Heart right ventricle (tissue), 16 donors: Measurements from ENCODE around the gene HIRA. TPM values are rescaled to one million over a fixed set of nuclear protein-coding genes. Genes with fewer than 3 reads are reported as not detected.
A peak's percentile ranks its signal among the peaks of the same experiment; 100 is the strongest.

ENCODE experiments used
- ATAC-seq, 8 donors: fragments of 200-7000 bp; cut with Tn5 transposase; one replicate each; pipeline ENCODE4 v1.9.1; 2020; ENCODE audit warnings: mild to moderate bottlenecking in 8 of 8, moderate library complexity in 8 of 8, moderate number of reproducible peaks in 1 of 8
- DNase-seq, 2 donors: peaks; one replicate each; pipeline ENCODE4 v3.0.0-alpha.2; 2020
- H3K27ac ChIP-seq, 10 donors: fragments of 200-600 bp; sonication (generic) in 2 of 10; one replicate each; pipeline versions ENCODE4 v1.5.0 to v1.8.0; 2020 to 2022; ENCODE audit warnings: mild to moderate bottlenecking in 3 of 10
- H3K27me3 ChIP-seq, 7 donors: fragments of 200-600 bp; one replicate each; pipeline ENCODE4 v1.8.0; 2021 to 2022; ENCODE audit warnings: mild to moderate bottlenecking in 2 of 7
- H3K36me3 ChIP-seq, 9 donors: fragments of 200-600 bp; sonication (generic) in 1 of 9; one replicate each; pipeline versions ENCODE4 v1.5.0 to v1.8.0; 2020 to 2022; ENCODE audit warnings: mild to moderate bottlenecking in 2 of 9
- H3K4me1 ChIP-seq, 9 donors: fragments of 200-600 bp; sonication (generic) in 1 of 9; one replicate each; pipeline versions ENCODE4 v1.5.0 to v1.8.0; 2020 to 2022; ENCODE audit warnings: mild to moderate bottlenecking in 4 of 9
- H3K4me3 ChIP-seq, 10 donors: fragments of 200-600 bp; sonication (generic) in 2 of 10; one replicate each; pipeline versions ENCODE4 v1.5.0 to v1.8.0; 2020 to 2022; ENCODE audit warnings: mild to moderate bottlenecking in 7 of 10, moderate library complexity in 2 of 10
- H3K9me3 ChIP-seq, 11 donors: fragments of 200-600 bp in 10 of 11; sonication (generic) in 2 of 11; one replicate each; pipeline versions ENCODE4 v1.5.0 to v1.8.0; 2013 to 2022; ENCODE audit warnings: mild to moderate bottlenecking in 2 of 11, control low read depth in 1 of 11, moderate library complexity in 1 of 11
- CTCF ChIP-seq, 9 donors: fragments of 200-600 bp; sonication (generic) in 2 of 9; IDR thresholded peaks; one replicate each; pipeline versions ENCODE4 v1.5.0 to v1.8.0; 2021 to 2022; ENCODE audit warnings: antibody characterized with exemption in 9 of 9, mild to moderate bottlenecking in 5 of 9, moderate library complexity in 1 of 9
- WGBS, 2 donors: extraction: QIAGEN DNeasy Blood & Tissue Kit; methylation state at CpG; one replicate each; pipeline ENCODE4 v1.1.7; 2013; ENCODE audit warnings: inconsistent platforms in 1 of 2; 5-methylcytosine and 5-hydroxymethylcytosine counted together
- intact Hi-C, 10 donors: fragments of 100-400 bp; cut with DNase I; formaldehyde crosslinking; loops; one replicate each; pipeline versions ENCODE4 v1.11.1 to v1.14.2; 2022
- polyA plus RNA-seq, 2 donors: library from polyadenylated mRNA; stranded (reverse); fragments of 200-250 nt; gene quantifications; one replicate each; pipeline ENCODE4 v1.2.3, GENCODE V29; 2013
- total RNA-seq, 10 donors: library from RNA; stranded (reverse); fragmentation: NEBNext Ultra II Directional in 3 of 10; extraction: Animal tissue kit (Norgen Biotek cat#: 25700) in 3 of 10; gene quantifications; one replicate each; pipeline versions ENCODE4 v1.2.1 to v1.2.4, GENCODE V29; 2021 to 2023
- donor health status: Arrhythmogenic right ventricular cardiomyopathy.
- donor health status: ischemic (EF 13 %, LVEDD 7.1; RV severe dilation, severe dysfunction).
- donor health status: healthy with polysubstance abuse.
- donor health status: DM: no; HTN: yes; CAD: no.
- donor health status: DM: no; HTN: no; CAD: no.
- donor health status: ischemic (EF 25% LVEDD 6.9; RV normal size, moderate dysfunction).
- donor health status: ischemic (EF 25% LVEDD 5.7; RV mildly dilated, moderate dysfunction).
- donor health status: healthy.
- donor health status: DM: yes; HTN: yes; CAD: no.
- donor health status: Ischemic cardiomyopathy.
- donor health status: ischemic (EF 35%, LVEDD 5.7; RV mildly dilated, moderate dysfunction).
- donor health status: nonischemic (EF 11% LVEDD 7.7; RV severe dilation, severe dysfunction).
- donor health status: DM: yes; HTN: yes; CAD: no.
- donor health status: PGD.
- donor health status: ischemic (EF 29% LVEDD 5.4; RV normal size, mild dysfunction).
- donor health status: nonischemic (EF 23%, LVEDD 6.1; RV moderate dilation, normal function).

Gene HIRA
- total and polyA plus RNA-seq, 12 donors: 3.1 to 23.2 (median 17.5) TPM

- peak within 1 kb of the TSS; percentile 69 to 90 (median 81) for H3K27ac ChIP-seq
- H3K9me3 ChIP-seq: no peaks in the 10 kb centered on the region
- peak; percentile 84 to 89 for DNase-seq
- no peak for TF ChIP-seq CTCF (IDR thresholded peaks at IDR 0.05)
- ATAC-seq: peak; percentile 81 to 95 (median 90)
- intact Hi-C loops: loop anchor here in 4 of 10 donors (5.0 to 10.0 kb wide), 7 partner anchors 75 to 183 kb away; partner anchors contain the start of genes C22orf39 (in 2 of the 4), HIRA (in 2 of the 4), MRPL40 (in 2 of the 4) and SLC25A1 (in 2 of the 4)
- H3K4me1 ChIP-seq: peaks cover 4 to 43% (median 24%) of the 10 kb centered on the region in 9 donors
- peak within 1 kb of the TSS; percentile 72 to 99 (median 92) for H3K4me3 ChIP-seq
- WGBS, 2 donors: 3 to 5% methylated on average over 50 to 71 of the region's 74 CpGs
- H3K27me3 ChIP-seq: no peaks in the 10 kb centered on the region
- H3K36me3 ChIP-seq: no peaks in the 10 kb centered on the region
These were observed 139.7 kb downstream of the HIRA start, which contains the start of gene CLTCL1 for GRCh38 chr22:19291580-19292457. Gene CLTCL1 (minus strand): TSS chr22:19291719. CDS start chr22:19291641, 78 bp downstream.

GRCh38 chr22:19291218-19291579, 140.3 kb downstream of the HIRA start:
- no peak for TF ChIP-seq CTCF (IDR thresholded peaks at IDR 0.05)
- Histone ChIP-seq H3K9me3 (no peaks in the 10 kb centered on the region), H3K4me3 (peak overlapping the region; percentile 72 to 99 (median 92)), H3K27me3 (no peaks in the 10 kb centered on the region), H3K36me3 (no peaks in the 10 kb centered on the region), H3K27ac (peak overlapping the region; percentile 43 to 90 (median 78)), H3K4me1 (peaks cover 4 to 49% (median 30%) of the 10 kb centered on the region in 9 donors)
- 0 to 1% methylated on average over 40 to 41 of the region's 41 CpGs for WGBS, 2 donors
- DNase-seq (peak; percentile 23 to 45), ATAC-seq (peak; percentile 31 to 71 (median 42))
- intact Hi-C loops: loop anchor here in 4 of 10 donors (5.0 to 10.0 kb wide), 7 partner anchors 74 to 184 kb away; partner anchors contain the start of genes C22orf39 (in 2 of the 4), HIRA (in 2 of the 4), MRPL40 (in 2 of the 4) and SLC25A1 (in 2 of the 4)

- Histone ChIP-seq H3K27me3 (no peaks in the 10 kb centered on the region), H3K36me3 (no peaks in the 10 kb centered on the region), H3K27ac (peak overlapping the region in 9 of 10 donors; percentile 67 to 90 (median 79)), H3K4me1 (peaks cover 6 to 55% (median 36%) of the 10 kb centered on the region in 9 donors), H3K4me3 (peak overlapping the region; percentile 72 to 99 (median 92)), H3K9me3 (no peaks in the 10 kb centered on the region)
- ATAC-seq (peak in 7 of 8 donors; percentile 3 to 60 (median 25)), DNase-seq (peak in 1 of 2 donors; percentile 16)
- 18 to 22% methylated on average over 27 of the region's 27 CpGs for WGBS, 2 donors
- TF ChIP-seq CTCF (IDR thresholded peaks at IDR 0.05): no peak
- intact Hi-C loops: loop anchor here in 4 of 10 donors (5.0 to 10.0 kb wide), 7 partner anchors 73 to 184 kb away; partner anchors contain the start of genes C22orf39 (in 2 of the 4), HIRA (in 2 of the 4), MRPL40 (in 2 of the 4) and SLC25A1 (in 2 of the 4)
These were observed 140.9 kb downstream of the HIRA start for GRCh38 chr22:19290400-19291217.
